ENCODE results near the gene PPP6C.
"Not testable (repeated sequence)": the region's sequence is repeated elsewhere in the genome, so short reads cannot be mapped to it uniquely, and the experiment has no call there.

DNA sequence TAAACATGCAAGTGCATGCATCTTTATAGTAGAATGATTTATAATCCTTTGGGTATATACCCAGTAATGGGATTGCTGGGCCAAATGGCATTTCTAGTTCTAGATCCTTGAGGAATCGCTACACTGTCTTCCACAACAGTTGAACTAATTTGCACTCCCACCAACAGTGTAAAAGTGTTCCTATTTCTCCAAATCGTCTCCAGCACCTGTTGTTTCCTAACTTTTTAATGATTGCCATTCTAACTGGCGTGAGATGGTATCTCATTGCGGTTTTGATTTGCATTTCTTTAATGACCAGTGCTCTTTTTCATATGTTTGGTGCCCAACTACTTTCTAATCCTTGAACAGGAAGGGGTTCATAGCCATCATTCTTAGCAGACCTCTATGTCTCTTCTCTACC, 7.8 kb downstream of the PPP6C start:
- TF ChIP-seq, protein P1, sequence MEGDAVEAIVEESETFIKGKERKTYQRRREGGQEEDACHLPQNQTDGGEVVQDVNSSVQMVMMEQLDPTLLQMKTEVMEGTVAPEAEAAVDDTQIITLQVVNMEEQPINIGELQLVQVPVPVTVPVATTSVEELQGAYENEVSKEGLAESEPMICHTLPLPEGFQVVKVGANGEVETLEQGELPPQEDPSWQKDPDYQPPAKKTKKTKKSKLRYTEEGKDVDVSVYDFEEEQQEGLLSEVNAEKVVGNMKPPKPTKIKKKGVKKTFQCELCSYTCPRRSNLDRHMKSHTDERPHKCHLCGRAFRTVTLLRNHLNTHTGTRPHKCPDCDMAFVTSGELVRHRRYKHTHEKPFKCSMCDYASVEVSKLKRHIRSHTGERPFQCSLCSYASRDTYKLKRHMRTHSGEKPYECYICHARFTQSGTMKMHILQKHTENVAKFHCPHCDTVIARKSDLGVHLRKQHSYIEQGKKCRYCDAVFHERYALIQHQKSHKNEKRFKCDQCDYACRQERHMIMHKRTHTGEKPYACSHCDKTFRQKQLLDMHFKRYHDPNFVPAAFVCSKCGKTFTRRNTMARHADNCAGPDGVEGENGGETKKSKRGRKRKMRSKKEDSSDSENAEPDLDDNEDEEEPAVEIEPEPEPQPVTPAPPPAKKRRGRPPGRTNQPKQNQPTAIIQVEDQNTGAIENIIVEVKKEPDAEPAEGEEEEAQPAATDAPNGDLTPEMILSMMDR (IDR thresholded peaks at IDR 0.05; ENCODE audit: low read depth, low read length): not testable (repeated sequence)
- TF ChIP-seq EZH2phosphoT487 (IDR thresholded peaks at IDR 0.05; ENCODE audit: low read depth): not testable (repeated sequence)
